Measurements from ENCODE around the gene ABLIM1.

GRCh38 chr10:114603303-114603702, 54.8 kb downstream of the ABLIM1 start:
- no peak for TF ChIP-seq POLR2AphosphoS5 (IDR thresholded peaks at IDR 0.05)
- no peak for TF ChIP-seq EP300 (IDR thresholded peaks at IDR 0.05)
- TF ChIP-seq POLR2A (IDR thresholded peaks at IDR 0.05), result no peak
- no peak for TF ChIP-seq CTCF (IDR thresholded peaks at IDR 0.05)
